Stomach smooth muscle (tissue), 2 donors: ENCODE measurements around the gene DMRTA2.

Experiments used
- H3K27ac ChIP-seq: one replicate; pipeline ENCODE4 v1.7.0; 2013; ENCODE audit warnings: mild to moderate bottlenecking, low read length, inconsistent platforms
- H3K27me3 ChIP-seq, 2 donors: one replicate each; pipeline ENCODE4 v1.7.0; 2013; ENCODE audit warnings: low read length in 2 of 2; ENCODE audit not compliant: insufficient read depth in 2 of 2, control insufficient read depth in 1 of 2
- H3K36me3 ChIP-seq, 2 donors: one replicate each; pipeline ENCODE4 v1.7.0; 2013; ENCODE audit warnings: low read length in 2 of 2; ENCODE audit not compliant: control insufficient read depth in 2 of 2, insufficient read depth in 2 of 2
- H3K4me1 ChIP-seq: one replicate; pipeline ENCODE4 v1.7.0; 2013; ENCODE audit warnings: low read length; ENCODE audit not compliant: control insufficient read depth, insufficient read depth
- H3K4me3 ChIP-seq, 2 donors: one replicate each; pipeline ENCODE4 v1.7.0; 2013; ENCODE audit warnings: low read length in 2 of 2
- H3K9ac ChIP-seq, 2 donors: one replicate each; pipeline ENCODE4 v1.7.0; 2013; ENCODE audit warnings: low read length in 2 of 2, mild to moderate bottlenecking in 1 of 2
- H3K9me3 ChIP-seq, 2 donors: one replicate each; pipeline ENCODE4 v1.7.0; 2013; ENCODE audit warnings: low read length in 2 of 2; ENCODE audit not compliant: control insufficient read depth in 2 of 2
- donor health status: healthy.
- donor health status: Pancreatic carcinoma.

Gene DMRTA2

DNA sequence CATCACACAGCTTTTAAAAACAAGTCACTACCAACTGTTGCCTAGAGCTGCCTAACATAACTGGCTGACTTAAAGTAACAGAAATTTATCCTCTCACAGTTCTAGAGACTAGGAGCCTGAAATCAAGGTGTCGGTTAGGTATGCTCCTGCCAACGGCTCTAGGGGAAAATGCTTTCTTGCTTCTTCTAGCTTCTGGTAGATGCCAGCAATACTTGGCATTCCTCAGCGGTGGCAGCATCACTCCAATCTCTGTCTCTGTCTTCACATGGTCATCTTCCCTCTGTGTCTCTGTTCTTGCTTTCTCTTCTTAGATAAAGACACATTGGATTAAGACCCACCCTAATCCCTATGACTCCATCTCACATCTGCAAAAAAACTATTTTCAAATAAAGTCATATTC lies 51.5 kb downstream of the DMRTA2 start:
- H3K36me3 ChIP-seq: no peaks in the 10 kb centered on the region
- H3K27me3 ChIP-seq: peaks cover 15 to 20% of the 10 kb centered on the region in 2 donors
- no peak overlapping the region for H3K9ac ChIP-seq
- no peak overlapping the region for H3K4me3 ChIP-seq
- no peaks in the 10 kb centered on the region for H3K9me3 ChIP-seq
- H3K27ac ChIP-seq: no peak overlapping the region
- H3K4me1 ChIP-seq: peaks cover 5% of the 10 kb centered on the region

DNA sequence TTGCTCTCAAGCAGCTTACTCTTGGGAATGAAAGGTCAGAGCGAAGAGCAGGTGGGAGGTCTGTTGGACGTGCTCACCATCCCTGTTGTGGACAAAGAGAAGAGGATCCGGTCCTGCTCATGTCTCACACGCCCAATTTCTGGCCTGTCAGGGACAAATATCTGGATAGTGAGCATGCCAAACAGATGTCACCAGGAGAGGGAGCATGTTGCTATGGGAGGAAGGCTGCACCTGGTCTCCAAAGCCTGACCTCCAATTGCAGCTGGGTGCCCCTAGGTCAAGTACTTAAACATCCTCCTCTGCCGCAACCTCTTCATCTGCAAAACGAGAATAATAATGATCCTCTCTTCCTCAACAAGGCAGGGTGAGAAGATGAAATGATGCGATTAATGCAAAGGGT lies 53.4 kb downstream of the DMRTA2 start:
- Histone ChIP-seq H3K4me1 (peaks cover 5% of the 10 kb centered on the region), H3K27me3 (peaks cover 15 to 20% of the 10 kb centered on the region in 2 donors), H3K27ac (no peak overlapping the region), H3K36me3 (no peaks in the 10 kb centered on the region), H3K4me3 (no peak overlapping the region), H3K9me3 (no peaks in the 10 kb centered on the region), H3K9ac (no peak overlapping the region)

DNA sequence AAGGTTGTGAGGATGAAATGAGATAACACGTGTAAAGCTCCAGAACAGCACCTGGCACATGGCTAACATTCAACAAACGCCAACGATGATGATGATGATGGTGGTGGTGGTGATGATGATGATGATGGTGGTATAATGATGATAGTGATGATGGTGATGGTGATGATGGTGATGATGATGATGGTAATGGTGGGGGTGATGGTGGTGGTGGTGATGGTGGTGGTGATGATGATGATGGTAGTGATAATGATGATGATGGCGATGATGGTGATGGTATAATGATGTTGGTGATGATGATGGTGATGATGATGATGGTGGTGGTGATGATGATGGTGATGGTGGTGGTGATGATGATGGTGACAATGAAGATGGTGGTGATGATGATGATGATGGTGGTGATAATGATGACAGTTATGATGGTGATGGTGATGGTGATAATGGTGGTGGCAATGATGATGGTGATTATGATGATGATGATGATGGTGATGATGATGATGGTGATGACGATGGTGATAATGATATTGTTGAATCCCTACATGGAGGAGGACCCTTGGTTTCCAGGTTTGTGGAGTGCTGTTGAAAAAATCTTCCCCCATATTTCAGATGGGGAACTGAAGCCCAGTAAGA lies 54.1 kb downstream of the DMRTA2 start:
- Histone ChIP-seq H3K4me3 (no peak overlapping the region), H3K4me1 (peaks cover 5% of the 10 kb centered on the region), H3K9ac (no peak overlapping the region), H3K27me3 (peaks cover 15 to 20% of the 10 kb centered on the region in 2 donors), H3K9me3 (no peaks in the 10 kb centered on the region), H3K36me3 (no peaks in the 10 kb centered on the region), H3K27ac (no peak overlapping the region)

- Histone ChIP-seq H3K27ac (no peak overlapping the region), H3K9ac (no peak overlapping the region), H3K27me3 (peaks cover 15 to 20% of the 10 kb centered on the region in 2 donors), H3K36me3 (no peaks in the 10 kb centered on the region), H3K4me1 (peaks cover 5% of the 10 kb centered on the region), H3K9me3 (no peaks in the 10 kb centered on the region), H3K4me3 (no peak overlapping the region)
Observed at GRCh38 chr1:50368179-50369007, 54.9 kb downstream of the DMRTA2 start.
